Neural crest cell (in vitro differentiated cells): ENCODE data around the gene FGD4. TPM values are rescaled to one million over a fixed set of nuclear protein-coding genes. Genes with fewer than 3 reads are reported as not detected.

ENCODE experiments used
- DNase-seq: peaks from one replicate; pipeline ENCODE4 v3.0.0; 2021; ENCODE audit warnings: low read depth, mixed read lengths, low spot score
- H3K27ac Mint-ChIP-seq: one replicate; pipeline ENCODE4 v1.8.0; 2021; ENCODE audit warnings: mild to moderate bottlenecking, mixed read lengths; ENCODE audit not compliant: unreplicated experiment
- H3K27me3 Mint-ChIP-seq: 2 replicates; pipeline ENCODE4 v1.8.0; 2021; ENCODE audit warnings: low read depth, mild to moderate bottlenecking, mixed read lengths
- H3K36me3 Mint-ChIP-seq: 2 replicates; pipeline ENCODE4 v1.8.0; 2021; ENCODE audit warnings: low read depth, mild to moderate bottlenecking, mixed read lengths
- H3K4me1 Mint-ChIP-seq: 2 replicates; pipeline ENCODE4 v1.8.0; 2021; ENCODE audit warnings: mixed read lengths
- H3K4me3 Mint-ChIP-seq: one replicate; pipeline ENCODE4 v1.8.0; 2021; ENCODE audit warnings: mild to moderate bottlenecking, mixed read lengths
- H3K9me3 Mint-ChIP-seq: 2 replicates; pipeline ENCODE4 v1.8.0; 2021; ENCODE audit warnings: mixed read lengths
- total RNA-seq: library from RNA; stranded (reverse); gene quantifications from 2 replicates; pipeline ENCODE4 v1.2.1, GENCODE V29; 2021
- TF ChIP-seq, protein P1 (sequence below): fragments of 200-600 bp; sonication (generic); conservative IDR thresholded peaks from 2 replicates; pipeline ENCODE4 v1.5.0; 2021; ENCODE audit warnings: antibody characterized with exemption, mild to moderate bottlenecking

Gene FGD4
- total RNA-seq, 1 donor from 2014 or later: 35.8 TPM

GRCh38 chr12:32460638-32461037 lies 61.3 kb downstream of the FGD4 start:
- Mint-ChIP-seq H3K9me3 (no peaks in the 10 kb centered on the region), H3K27ac (no peak overlapping the region), H3K27me3 (no peaks in the 10 kb centered on the region), H3K4me3 (no peak overlapping the region), H3K36me3 (no peaks in the 10 kb centered on the region), H3K4me1 (peaks cover 14% of the 10 kb centered on the region)
- no peak for DNase-seq
- TF ChIP-seq, protein P1, sequence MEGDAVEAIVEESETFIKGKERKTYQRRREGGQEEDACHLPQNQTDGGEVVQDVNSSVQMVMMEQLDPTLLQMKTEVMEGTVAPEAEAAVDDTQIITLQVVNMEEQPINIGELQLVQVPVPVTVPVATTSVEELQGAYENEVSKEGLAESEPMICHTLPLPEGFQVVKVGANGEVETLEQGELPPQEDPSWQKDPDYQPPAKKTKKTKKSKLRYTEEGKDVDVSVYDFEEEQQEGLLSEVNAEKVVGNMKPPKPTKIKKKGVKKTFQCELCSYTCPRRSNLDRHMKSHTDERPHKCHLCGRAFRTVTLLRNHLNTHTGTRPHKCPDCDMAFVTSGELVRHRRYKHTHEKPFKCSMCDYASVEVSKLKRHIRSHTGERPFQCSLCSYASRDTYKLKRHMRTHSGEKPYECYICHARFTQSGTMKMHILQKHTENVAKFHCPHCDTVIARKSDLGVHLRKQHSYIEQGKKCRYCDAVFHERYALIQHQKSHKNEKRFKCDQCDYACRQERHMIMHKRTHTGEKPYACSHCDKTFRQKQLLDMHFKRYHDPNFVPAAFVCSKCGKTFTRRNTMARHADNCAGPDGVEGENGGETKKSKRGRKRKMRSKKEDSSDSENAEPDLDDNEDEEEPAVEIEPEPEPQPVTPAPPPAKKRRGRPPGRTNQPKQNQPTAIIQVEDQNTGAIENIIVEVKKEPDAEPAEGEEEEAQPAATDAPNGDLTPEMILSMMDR: no peak

GRCh38 chr12:32462908-32463307 lies 63.5 kb downstream of the FGD4 start:
- no peak overlapping the region for H3K27ac Mint-ChIP-seq
- H3K4me1 Mint-ChIP-seq: no peaks in the 10 kb centered on the region
- H3K9me3 Mint-ChIP-seq: no peaks in the 10 kb centered on the region
- no peaks in the 10 kb centered on the region for H3K27me3 Mint-ChIP-seq
- H3K36me3 Mint-ChIP-seq: no peaks in the 10 kb centered on the region
- DNase-seq: no peak
- TF ChIP-seq, protein P1: no peak
- no peak overlapping the region for H3K4me3 Mint-ChIP-seq

- no peak overlapping the region for H3K4me3 Mint-ChIP-seq
- no peaks in the 10 kb centered on the region for H3K27me3 Mint-ChIP-seq
- H3K36me3 Mint-ChIP-seq: no peaks in the 10 kb centered on the region
- no peak for DNase-seq
- no peak overlapping the region for H3K27ac Mint-ChIP-seq
- no peaks in the 10 kb centered on the region for H3K4me1 Mint-ChIP-seq
- no peaks in the 10 kb centered on the region for H3K9me3 Mint-ChIP-seq
- TF ChIP-seq, protein P1: no peak
Observed at GRCh38 chr12:32466187-32466586, 66.8 kb downstream of the FGD4 start.

- no peaks in the 10 kb centered on the region for H3K27me3 Mint-ChIP-seq
- H3K27ac Mint-ChIP-seq: no peak overlapping the region
- no peaks in the 10 kb centered on the region for H3K4me1 Mint-ChIP-seq
- no peak for DNase-seq
- TF ChIP-seq, protein P1: no peak
- no peak overlapping the region for H3K4me3 Mint-ChIP-seq
- no peaks in the 10 kb centered on the region for H3K9me3 Mint-ChIP-seq
- no peaks in the 10 kb centered on the region for H3K36me3 Mint-ChIP-seq
Observed at GRCh38 chr12:32466986-32467711, 67.8 kb downstream of the FGD4 start.

DNA sequence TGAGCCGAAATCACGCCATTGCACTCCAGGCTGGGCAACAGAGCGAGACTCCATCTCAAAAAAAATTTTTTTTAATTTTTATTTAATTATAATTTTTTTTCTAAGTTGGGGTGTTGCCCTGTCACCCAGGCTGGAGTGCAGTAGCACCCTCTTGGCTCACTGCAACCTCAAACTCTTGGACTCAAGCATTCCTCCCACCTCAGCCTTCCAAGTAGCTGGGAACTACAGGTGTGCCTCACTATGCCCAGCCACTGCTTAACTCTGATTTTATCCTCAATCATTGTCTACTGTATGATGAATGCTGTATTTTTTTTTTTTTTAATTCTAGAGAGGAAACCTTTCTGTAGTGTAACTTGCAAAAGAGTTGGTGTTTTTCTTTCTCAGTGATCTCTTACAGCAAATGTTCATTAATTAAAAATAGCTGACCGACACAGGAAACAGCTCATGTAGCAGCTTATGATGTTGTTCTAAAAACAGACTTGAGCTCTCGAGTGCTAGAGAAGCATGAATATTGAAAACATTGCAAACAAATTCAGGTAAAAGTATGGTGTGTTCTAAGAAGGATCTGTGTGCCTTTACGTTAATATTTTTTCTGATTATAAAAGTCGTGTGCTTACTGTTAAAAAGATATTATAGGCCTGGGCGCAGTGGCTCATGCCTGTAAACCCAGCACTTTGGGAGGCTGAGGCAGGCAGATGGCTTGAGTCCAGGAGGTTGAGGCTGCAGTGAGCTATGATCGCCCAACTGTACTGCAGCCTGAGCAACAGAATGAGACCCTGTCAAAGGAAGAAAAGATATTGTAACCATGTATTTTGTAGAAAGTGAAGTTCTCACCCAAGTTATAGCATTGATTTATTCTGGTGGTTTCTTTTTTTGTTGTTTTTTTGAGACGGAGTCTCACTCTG lies 68.9 kb downstream of the FGD4 start:
- TF ChIP-seq, protein P1: no peak

More for the DNA sequence above, 68.9 kb downstream of the FGD4 start:
- Mint-ChIP-seq H3K27ac (no peak overlapping the region), H3K4me3 (no peak overlapping the region), H3K27me3 (no peaks in the 10 kb centered on the region), H3K36me3 (no peaks in the 10 kb centered on the region), H3K9me3 (no peaks in the 10 kb centered on the region), H3K4me1 (no peaks in the 10 kb centered on the region)
- DNase-seq: no peak
